HepG2 (cell line): ENCODE results near the gene ATP11A. TPM values are rescaled to one million over a fixed set of nuclear protein-coding genes. Genes with fewer than 3 reads are reported as not detected.

Experiments
- ATAC-seq: fragments of 200-7000 bp; cut with Tn5 transposase; 3 replicates; pipeline ENCODE4 v1.9.1; 2020; ENCODE audit warnings: mild to moderate bottlenecking, moderate library complexity
- BruUV-seq: library from RNA; stranded (reverse); fragments of 400-500 nt; replicated peaks from 2 replicates; lab custom pipeline; 2021; lab: Mats Ljungman, UMichigan
- CTCF ChIA-PET: fragments of 300-600 bp; formaldehyde crosslinking; extraction: SDS; loops from one replicate; lab custom pipeline; 2021; ENCODE audit warnings: low total read pairs, inconsistent platforms, low intra/inter-chr PET ratio; lab: Yijun Ruan, JAX
- POLR2A ChIA-PET: fragments of 350-600 bp; sonication (Branson Sonifier 250); formaldehyde crosslinking; loops from one replicate; lab custom pipeline; 2020; ENCODE audit warnings: antibody characterized with exemption, inconsistent platforms; lab: Yijun Ruan, JAX
- DNase-seq: peaks from one replicate; pipeline ENCODE4 v3.0.0-alpha.2; 2015; ENCODE audit warnings: low spot score
- FAIRE-seq: peaks from 3 replicates; lab custom pipeline; 2011; peaks lifted over from hg19 to GRCh38; lab: Jason Lieb, UNC
- H2AFZ ChIP-seq: one replicate; pipeline ENCODE4 v1.6.1; 2011; ENCODE audit warnings: low read length, inconsistent platforms
- H3K27ac ChIP-seq: fragments of 300-600 bp; 3 replicates; pipeline ENCODE4 v1.8.0; 2011; ENCODE audit warnings: mixed run types, mild to moderate bottlenecking, mixed read lengths, low read length, inconsistent platforms; ENCODE audit not compliant: insufficient read depth; ENCODE audit errors: extremely low read length
- H3K27me3 ChIP-seq, 2 experiments: fragments of 200-600 bp in 1 of 2; 2 replicates in 1 of 2; 3 replicates in 1 of 2; pipeline versions ENCODE4 v1.6.0 to v1.8.0; 2011; ENCODE audit warnings: low read length in 2 of 2, mild to moderate bottlenecking in 2 of 2, moderate library complexity in 2 of 2, inconsistent platforms in 1 of 2; ENCODE audit not compliant: insufficient read depth in 2 of 2, control insufficient read depth in 1 of 2
- H3K36me3 ChIP-seq, 2 experiments: fragments of 200-600 bp in 1 of 2; replicated peaks in 1 of 2; 2 replicates in 1 of 2; 3 replicates in 1 of 2; pipeline versions ENCODE4 v1.5.1 to v1.8.0; 2011; ENCODE audit warnings: low read length in 2 of 2, inconsistent platforms in 1 of 2; ENCODE audit not compliant: insufficient read depth in 2 of 2, control insufficient read depth in 1 of 2
- H3K4me1 ChIP-seq: 2 replicates; pipeline ENCODE4 v1.5.1; 2012; ENCODE audit warnings: low read length, inconsistent platforms; ENCODE audit not compliant: insufficient read depth
- H3K4me2 ChIP-seq: 2 replicates; pipeline ENCODE4 v1.6.0; 2011; ENCODE audit warnings: low read depth, low read length, inconsistent platforms
- H3K4me3 ChIP-seq, 3 experiments: fragments of 200-600 bp in 1 of 3; sonication (generic), shearing (Covaris generic) in 1 of 3; replicated peaks in 1 of 3; 2 replicates each; pipeline ENCODE4 v1.5.1; 2011 to 2016; ENCODE audit warnings: low read length in 3 of 3, inconsistent platforms in 2 of 3, low read depth in 2 of 3, mild to moderate bottlenecking in 2 of 3, control low read depth in 1 of 3, mixed read lengths in 1 of 3; ENCODE audit not compliant: insufficient read depth in 1 of 3
- H3K79me2 ChIP-seq: one replicate; pipeline ENCODE4 v1.6.1; 2011; ENCODE audit warnings: low read length, inconsistent platforms; ENCODE audit not compliant: insufficient read depth
- H3K9ac ChIP-seq: 2 replicates; pipeline ENCODE4 v1.6.0; 2011; ENCODE audit warnings: mild to moderate bottlenecking, low read depth, low read length, inconsistent platforms; ENCODE audit not compliant: insufficient read depth
- H3K9me3 ChIP-seq: 2 replicates; pipeline ENCODE4 v1.5.1; 2012; ENCODE audit warnings: mild to moderate bottlenecking, low read length
- H4K20me1 ChIP-seq: 2 replicates; pipeline ENCODE4 v1.6.0; 2011; ENCODE audit warnings: inconsistent platforms, mild to moderate bottlenecking, low read length, moderate library complexity; ENCODE audit not compliant: insufficient read depth
- AGO2 ChIP-seq: fragments of 200-400 bp; formaldehyde crosslinking; optimal IDR thresholded peaks from 2 replicates; pipeline ENCODE3; 2017; ENCODE audit warnings: mild to moderate bottlenecking, low read depth, low read length, moderate library complexity
- CBX5 ChIP-seq: sonication (generic); formaldehyde crosslinking; IDR thresholded peaks from 2 replicates; pipeline ENCODE4 v1.4.0; 2020; ENCODE audit warnings: missing genetic modification reagents, borderline replicate concordance
- E2F2 ChIP-seq: sonication (generic); formaldehyde crosslinking; IDR thresholded peaks from 2 replicates; pipeline ENCODE4 v1.4.0; 2020; ENCODE audit warnings: missing genetic modification reagents, borderline replicate concordance
- HOXA9 ChIP-seq: sonication (generic); formaldehyde crosslinking; IDR thresholded peaks from 2 replicates; pipeline ENCODE4 v1.8.1; 2022; ENCODE audit warnings: missing genetic modification reagents, mild to moderate bottlenecking, moderate library complexity, borderline replicate concordance
- SKIL ChIP-seq: sonication (generic); formaldehyde crosslinking; IDR thresholded peaks from 2 replicates; pipeline ENCODE4 v1.8.0; 2022; ENCODE audit warnings: missing genetic modification reagents, mild to moderate bottlenecking, moderate library complexity, borderline replicate concordance
- SOX13 ChIP-seq, 3 experiments: fragments of 450-650 bp in 1 of 3; sonication (generic) in 1 of 3; formaldehyde crosslinking in 1 of 3; IDR thresholded peaks in 2 of 3; conservative IDR thresholded peaks in 1 of 3; 2 replicates each; pipeline versions ENCODE4 v1.5.0 to v1.6.1; 2016 to 2020; ENCODE audit warnings: antibody characterized with exemption in 1 of 3, mild to moderate bottlenecking in 1 of 3, missing compliant biosample characterization in 1 of 3, missing genetic modification reagents in 1 of 3, moderate library complexity in 1 of 3
- ZNF12 ChIP-seq: sonication (generic); formaldehyde crosslinking; IDR thresholded peaks from 2 replicates; pipeline ENCODE4 v1.5.0; 2020; ENCODE audit warnings: missing genetic modification reagents
- ZNF33A ChIP-seq: sonication (generic); formaldehyde crosslinking; IDR thresholded peaks from 2 replicates; pipeline ENCODE4 v1.5.1; 2020; ENCODE audit warnings: missing genetic modification reagents, mild to moderate bottlenecking, moderate library complexity, borderline replicate concordance
- WGBS: methylation state at CpG from one replicate; pipeline ENCODE4 v1.1.6; 2017; ENCODE audit warnings: low lambda C conversion rate; 5-methylcytosine and 5-hydroxymethylcytosine counted together
- in situ Hi-C: cut with HindIII; loops from 2 replicates; pipeline ENCODE4 v1.10.0; 2017; ENCODE audit warnings: low pct_unique_long_range_greater_than_20kb; ENCODE audit not compliant: extremely low pct_ligation_motif_present
- intact Hi-C: fragments of 100-400 bp; cut with micrococcal nuclease; formaldehyde crosslinking; loops from one replicate; pipeline ENCODE4 v1.10.0; 2022; ENCODE audit not compliant: unreplicated experiment
- polyA plus RNA-seq, 8 experiments: library from polyadenylated mRNA; depleted of rRNA in 3 of 8; stranded (reverse) in 7 of 8; unstranded in 1 of 8; fragments of >200 nt; fragmentation: Illumina TruSeq in 4 of 8; extraction: Trizol in 4 of 8; gene quantifications; 2 replicates each; pipeline versions ENCODE4 v1.2.1 to v1.2.3, GENCODE V29; 2011 to 2016; ENCODE audit warnings: low read depth in 4 of 8, missing spikeins in 1 of 8, mixed read lengths in 1 of 8; ENCODE audit not compliant: insufficient read depth in 1 of 8
- total RNA-seq, 5 experiments: library from RNA; depleted of rRNA; stranded (reverse); fragments of >200 nt; fragmentation: Illumina TruSeq; extraction: Trizol; gene quantifications; 2 replicates each; pipeline ENCODE4 v1.2.3, GENCODE V29; 2016; ENCODE audit warnings: low read depth in 1 of 5
- TF ChIP-seq, protein P1 (sequence below): sonication (generic); formaldehyde crosslinking; IDR thresholded peaks from 2 replicates; pipeline ENCODE4 v1.5.0; 2020; ENCODE audit warnings: missing genetic modification reagents, mild to moderate bottlenecking, borderline replicate concordance

ATP11A gene
- total and polyA plus RNA-seq, 2 of the 13 experiments (the other 11 are each of a cell fraction or from before 2014, with no cell fraction given) = 18.4 to 20.1 TPM

- TF ChIP-seq, protein P1, sequence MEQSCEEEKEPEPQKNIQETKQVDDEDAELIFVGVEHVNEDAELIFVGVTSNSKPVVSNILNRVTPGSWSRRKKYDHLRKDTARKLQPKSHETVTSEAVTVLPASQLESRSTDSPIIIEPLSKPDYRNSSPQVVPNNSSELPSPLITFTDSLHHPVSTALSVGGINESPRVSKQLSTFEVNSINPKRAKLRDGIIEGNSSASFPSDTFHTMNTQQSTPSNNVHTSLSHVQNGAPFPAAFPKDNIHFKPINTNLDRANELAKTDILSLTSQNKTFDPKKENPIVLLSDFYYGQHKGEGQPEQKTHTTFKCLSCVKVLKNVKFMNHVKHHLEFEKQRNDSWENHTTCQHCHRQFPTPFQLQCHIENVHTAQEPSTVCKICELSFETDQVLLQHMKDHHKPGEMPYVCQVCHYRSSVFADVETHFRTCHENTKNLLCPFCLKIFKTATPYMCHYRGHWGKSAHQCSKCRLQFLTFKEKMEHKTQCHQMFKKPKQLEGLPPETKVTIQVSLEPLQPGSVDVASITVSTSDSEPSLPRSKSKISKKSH (CRISPR knock-in tag) = no peak
- TF ChIP-seq E2F2 = no peak
Observed at GRCh38 chr13:112734696-112735547, 45.1 kb downstream of the ATP11A start (continued).

- FAIRE-seq = no peak
Observed at GRCh38 chr13:112735791-112736190, 46.0 kb downstream of the ATP11A start.

More at GRCh38 chr13:112735791-112736190, 46.0 kb downstream of the ATP11A start:
- POLR2A ChIA-PET = no interaction called here
- Histone ChIP-seq H3K4me1 (peaks cover 18% of the 10 kb centered on the region; the same call in 1 of the 2 replicates), H2AFZ (no peak overlapping the region), H3K27me3 (no peaks in the 10 kb centered on the region), H4K20me1 (peaks cover 70% of the 10 kb centered on the region), H3K27ac (no peak overlapping the region), H3K4me2 (no peak overlapping the region), H3K36me3 (peaks cover 2 to 15% of the 10 kb centered on the region in 2 experiments; a peak in 3 of 5 replicates), H3K79me2 (peaks cover 93% of the 10 kb centered on the region), H3K4me3 (no peak overlapping the region), H3K9ac (no peak overlapping the region), H3K9me3 (no peaks in the 10 kb centered on the region)
- TF ChIP-seq SOX13 (IDR thresholded peaks at IDR 0.05) = no peak
- TF ChIP-seq SOX13 (CRISPR knock-in tag; conservative IDR thresholded peaks at IDR 0.05 in 1 of 2, IDR thresholded peaks at IDR 0.05 in 1 of 2) = no peak
- TF ChIP-seq HOXA9 (CRISPR knock-in tag) = 0 out of 2 replicates have a peak, but pooled peaks have one; percentile 46
- no peak for TF ChIP-seq ZNF33A (CRISPR knock-in tag)
- TF ChIP-seq AGO2 = peak; percentile 43
- TF ChIP-seq SKIL (CRISPR knock-in tag) = peak; percentile 14; the same call in 1 of the 2 replicates
- TF ChIP-seq ZNF12 (CRISPR knock-in tag) = no peak
- no peak for TF ChIP-seq CBX5
- CTCF ChIA-PET = no interaction called here
- no TSS peak for BruUV-seq
- ATAC-seq (no peak), DNase-seq (no peak)
- 97% methylated on average over 17 of the region's 17 CpGs for WGBS
- intact Hi-C loops = no loop called here
- in situ Hi-C loops = no loop called here
